ENCODE results near the gene BICD1. TPM values are rescaled to one million over a fixed set of nuclear protein-coding genes. Genes with fewer than 3 reads are reported as not detected.

The BICD1 gene
- total and polyA plus RNA-seq, 5 donors from 2014 or later = 8.0 to 23.6 (median 9.4) TPM

DNA sequence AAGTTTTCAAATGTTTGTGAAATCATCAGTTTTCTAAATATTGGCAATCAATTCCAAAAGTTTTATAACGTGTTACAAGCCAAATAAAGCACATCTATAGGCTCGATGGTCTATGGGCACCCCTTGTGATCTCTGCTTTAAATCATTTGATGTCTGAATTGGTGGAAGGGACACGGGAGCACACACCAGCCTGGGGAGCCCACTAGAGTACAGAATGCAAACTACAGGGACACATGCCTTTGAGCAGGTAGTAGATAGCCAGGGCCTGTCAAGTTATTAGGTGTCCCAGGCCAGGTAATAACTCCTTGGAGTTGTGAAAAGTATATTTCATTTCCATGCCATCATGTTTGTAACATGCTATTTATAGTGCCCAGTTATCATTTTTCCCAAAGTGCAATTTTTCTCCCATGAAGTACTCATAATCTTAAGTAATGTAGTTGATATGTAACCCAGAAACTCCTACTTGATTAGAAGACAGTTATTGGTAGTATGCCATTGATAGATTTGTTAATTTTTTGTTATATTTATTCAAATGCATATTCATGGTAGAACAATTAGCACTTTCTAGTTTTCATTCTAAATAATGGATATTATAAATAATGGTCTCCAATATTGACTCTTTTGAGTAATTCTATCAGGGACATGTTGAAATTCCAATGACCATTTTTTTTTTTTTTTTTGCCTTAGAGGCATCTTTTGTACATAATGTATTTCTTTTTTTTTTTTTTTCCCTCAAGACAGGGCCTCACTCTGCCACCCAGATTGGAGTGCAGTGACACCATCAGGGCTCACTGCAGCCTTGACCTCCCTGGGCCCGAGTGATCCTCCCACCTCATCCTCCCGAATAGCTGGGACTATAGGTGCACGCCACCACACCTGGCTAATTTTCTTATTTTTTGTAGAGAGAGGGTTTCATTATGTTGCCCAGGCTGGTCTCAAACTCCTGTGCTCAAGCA is 195.8 kb downstream of the BICD1 start:
- Mint-ChIP-seq H3K27ac (peak overlapping the region in 1 of 3 donors; percentile 6), H3K27me3 (no peaks in the 10 kb centered on the region), H3K9me3 (no peaks in the 10 kb centered on the region), H3K4me3 (no peak overlapping the region), H3K36me3 (peaks cover 12% of the 10 kb centered on the region), H3K4me1 (peaks cover 0 to 8% (median 8%) of the 10 kb centered on the region in 4 donors)
- Histone ChIP-seq H3K27me3 (ENCODE audit: control insufficient read depth, insufficient read depth, low read length) (no peaks in the 10 kb centered on the region), H3K27ac (ENCODE audit: insufficient read depth, low read length, poor library complexity, severe bottlenecking) (no peak overlapping the region), H3K36me3 (ENCODE audit: control insufficient read depth, insufficient read depth, low read length) (peaks cover 6% of the 10 kb centered on the region), H3K9me3 (ENCODE audit: control insufficient read depth in 2 of 2, low read length in 2 of 2) (no peaks in the 10 kb centered on the region), H3K4me1 (ENCODE audit: control insufficient read depth, insufficient read depth, low read length, poor library complexity, severe bottlenecking) (no peaks in the 10 kb centered on the region), H3K4me3 (ENCODE audit: low read depth, low read length) (no peak overlapping the region)
- peak in 1 of 2 donors; percentile 63 for ATAC-seq (ENCODE audit: low read depth in 2 of 2)
- DNase-seq = peak in 2 of 3 donors; percentile 11 to 26

DNA sequence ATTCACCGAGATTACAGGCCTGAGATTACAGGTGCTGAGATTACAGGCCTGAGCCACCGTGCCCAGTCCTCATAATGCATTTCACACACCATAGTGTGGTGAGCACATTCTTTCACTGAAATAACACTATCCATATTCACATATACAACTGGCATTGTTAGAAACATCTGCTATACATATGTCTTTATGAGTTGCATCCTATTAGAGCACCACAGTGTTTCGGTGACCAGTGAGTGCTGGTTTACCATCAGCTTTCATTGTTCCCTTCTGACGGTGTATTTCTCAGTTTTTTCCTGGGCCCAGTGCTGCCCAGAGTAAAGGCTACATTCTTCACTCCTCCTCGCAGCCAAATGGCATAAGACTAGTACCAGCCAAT is 196.5 kb downstream of the BICD1 start:
- H3K4me1 ChIP-seq (ENCODE audit: control insufficient read depth, insufficient read depth, low read length, poor library complexity, severe bottlenecking) = no peaks in the 10 kb centered on the region
- no peak overlapping the region for H3K4me3 Mint-ChIP-seq
- H3K27me3 Mint-ChIP-seq = no peaks in the 10 kb centered on the region
- peaks cover 6% of the 10 kb centered on the region for H3K36me3 ChIP-seq (ENCODE audit: control insufficient read depth, insufficient read depth, low read length)
- no peaks in the 10 kb centered on the region for H3K27me3 ChIP-seq (ENCODE audit: control insufficient read depth, insufficient read depth, low read length)
- no peak for DNase-seq
- H3K4me1 Mint-ChIP-seq = peaks cover 0 to 8% (median 8%) of the 10 kb centered on the region in 4 donors
- H3K4me3 ChIP-seq (ENCODE audit: low read depth, low read length) = no peak overlapping the region
- H3K9me3 ChIP-seq (ENCODE audit: control insufficient read depth in 2 of 2, low read length in 2 of 2) = no peaks in the 10 kb centered on the region
- ATAC-seq (ENCODE audit: low read depth in 2 of 2) = no peak
- no peak overlapping the region for H3K27ac ChIP-seq (ENCODE audit: insufficient read depth, low read length, poor library complexity, severe bottlenecking)
- no peaks in the 10 kb centered on the region for H3K9me3 Mint-ChIP-seq
- peaks cover 16% of the 10 kb centered on the region for H3K36me3 Mint-ChIP-seq
- H3K27ac Mint-ChIP-seq = peak overlapping the region in 1 of 3 donors; percentile 52

DNA sequence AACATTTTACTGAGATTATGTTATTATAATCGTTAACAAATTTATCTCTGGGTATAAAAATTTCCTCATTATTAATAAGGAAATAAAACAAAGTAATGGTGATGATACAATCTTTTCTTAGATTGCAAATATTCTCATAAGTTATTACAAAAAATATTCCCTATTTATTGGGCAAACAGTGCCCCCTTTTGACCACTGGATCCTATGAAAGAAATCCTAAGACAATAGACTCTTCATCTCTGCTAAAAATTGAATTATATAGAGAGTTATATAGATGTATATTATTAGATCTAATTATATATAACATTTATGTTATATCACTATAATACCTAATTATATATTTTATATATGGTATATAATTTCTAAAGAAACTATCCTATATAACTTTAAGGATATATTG is 198.5 kb downstream of the BICD1 start:
- Mint-ChIP-seq H3K9me3 (no peaks in the 10 kb centered on the region), H3K4me3 (no peak overlapping the region), H3K27ac (no peak overlapping the region), H3K4me1 (peaks cover 0 to 12% (median 3%) of the 10 kb centered on the region in 4 donors), H3K27me3 (no peaks in the 10 kb centered on the region), H3K36me3 (peaks cover 18% of the 10 kb centered on the region)
- H3K27ac ChIP-seq (ENCODE audit: insufficient read depth, low read length, poor library complexity, severe bottlenecking) = no peak overlapping the region
- ATAC-seq (ENCODE audit: low read depth in 2 of 2) (no peak), DNase-seq (peak in 2 of 3 donors; percentile 24 to 36)
- no peaks in the 10 kb centered on the region for H3K27me3 ChIP-seq (ENCODE audit: control insufficient read depth, insufficient read depth, low read length)
- no peak overlapping the region for H3K4me3 ChIP-seq (ENCODE audit: low read depth, low read length)
- H3K4me1 ChIP-seq (ENCODE audit: control insufficient read depth, insufficient read depth, low read length, poor library complexity, severe bottlenecking) = no peaks in the 10 kb centered on the region
- peaks cover 6% of the 10 kb centered on the region for H3K36me3 ChIP-seq (ENCODE audit: control insufficient read depth, insufficient read depth, low read length)
- no peaks in the 10 kb centered on the region for H3K9me3 ChIP-seq (ENCODE audit: control insufficient read depth in 2 of 2, low read length in 2 of 2)

DNA sequence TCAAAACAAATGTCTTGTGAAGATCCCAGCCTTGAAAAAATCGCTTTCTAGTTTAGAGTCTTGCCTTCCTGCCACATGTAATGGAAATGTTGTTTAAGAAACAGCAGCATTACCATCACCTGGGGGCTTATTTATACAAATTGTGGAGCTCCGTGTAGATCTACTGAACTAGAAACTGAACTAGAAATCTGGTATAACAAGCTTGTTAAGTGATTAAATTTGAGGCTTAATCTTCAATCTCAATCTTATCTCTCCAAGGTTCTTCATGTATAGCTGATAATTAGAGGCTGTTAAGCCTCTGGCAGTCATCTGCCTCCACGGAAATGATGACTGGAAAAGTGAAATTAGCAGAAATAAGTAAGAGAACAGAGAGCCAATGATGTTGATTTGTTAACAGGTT is 200.7 kb downstream of the BICD1 start:
- Histone ChIP-seq H3K36me3 (ENCODE audit: control insufficient read depth, insufficient read depth, low read length) (peaks cover 6% of the 10 kb centered on the region), H3K27me3 (ENCODE audit: control insufficient read depth, insufficient read depth, low read length) (no peaks in the 10 kb centered on the region), H3K9me3 (ENCODE audit: control insufficient read depth in 2 of 2, low read length in 2 of 2) (no peaks in the 10 kb centered on the region), H3K4me1 (ENCODE audit: control insufficient read depth, insufficient read depth, low read length, poor library complexity, severe bottlenecking) (no peaks in the 10 kb centered on the region), H3K27ac (ENCODE audit: insufficient read depth, low read length, poor library complexity, severe bottlenecking) (no peak overlapping the region), H3K4me3 (ENCODE audit: low read depth, low read length) (no peak overlapping the region)
- H3K36me3 Mint-ChIP-seq = peaks cover 17% of the 10 kb centered on the region
- H3K9me3 Mint-ChIP-seq = no peaks in the 10 kb centered on the region
- no peaks in the 10 kb centered on the region for H3K27me3 Mint-ChIP-seq
- DNase-seq = no peak
- H3K4me1 Mint-ChIP-seq = peaks cover 3 to 17% (median 7%) of the 10 kb centered on the region in 4 donors
- H3K4me3 Mint-ChIP-seq = no peak overlapping the region
- H3K27ac Mint-ChIP-seq = no peak overlapping the region
- no peak for ATAC-seq (ENCODE audit: low read depth in 2 of 2)

DNA sequence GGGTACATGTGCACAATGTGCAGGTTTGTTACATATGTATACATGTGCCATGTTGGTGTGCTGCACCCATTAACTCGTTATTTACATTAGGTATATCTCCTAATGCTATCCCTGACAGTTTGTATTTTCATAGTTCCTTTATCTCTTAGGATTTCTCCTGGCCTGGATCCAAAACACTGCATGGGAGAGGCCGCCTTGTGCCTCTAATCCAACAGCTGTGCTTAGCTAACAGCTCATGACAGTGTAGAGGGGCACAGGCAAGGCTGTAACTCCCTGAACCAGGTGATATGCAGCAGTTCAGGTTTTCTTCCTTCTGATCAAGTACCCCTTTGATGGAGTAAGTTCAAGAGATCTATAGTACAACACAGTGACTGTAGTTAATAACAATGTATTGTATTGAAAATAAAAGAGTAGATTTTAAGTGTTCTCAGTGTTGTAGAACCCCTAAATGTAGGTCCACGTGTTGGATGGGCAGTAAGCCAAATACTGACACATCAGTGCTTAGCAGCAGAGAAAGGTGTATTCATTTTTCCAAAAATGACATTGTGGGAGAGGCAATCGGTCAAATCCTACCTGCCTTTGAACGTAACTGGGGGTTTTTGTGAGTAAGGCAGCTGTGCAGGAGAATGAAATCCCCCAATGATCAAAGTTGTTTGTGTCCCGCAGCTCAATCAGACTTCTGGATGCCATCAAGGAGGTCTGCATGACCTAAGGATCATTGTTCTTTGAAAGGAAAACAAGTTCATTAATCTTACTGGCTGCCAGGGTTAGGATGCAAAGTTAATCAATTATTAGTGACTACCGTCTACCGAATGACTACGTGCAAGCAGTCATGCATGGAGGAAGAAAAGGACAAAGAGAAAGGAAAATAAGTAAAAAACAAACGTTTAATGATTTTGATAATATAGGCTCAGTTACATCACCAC is 203.4 kb downstream of the BICD1 start:
- H3K27me3 Mint-ChIP-seq = no peaks in the 10 kb centered on the region
- DNase-seq = no peak

DNA sequence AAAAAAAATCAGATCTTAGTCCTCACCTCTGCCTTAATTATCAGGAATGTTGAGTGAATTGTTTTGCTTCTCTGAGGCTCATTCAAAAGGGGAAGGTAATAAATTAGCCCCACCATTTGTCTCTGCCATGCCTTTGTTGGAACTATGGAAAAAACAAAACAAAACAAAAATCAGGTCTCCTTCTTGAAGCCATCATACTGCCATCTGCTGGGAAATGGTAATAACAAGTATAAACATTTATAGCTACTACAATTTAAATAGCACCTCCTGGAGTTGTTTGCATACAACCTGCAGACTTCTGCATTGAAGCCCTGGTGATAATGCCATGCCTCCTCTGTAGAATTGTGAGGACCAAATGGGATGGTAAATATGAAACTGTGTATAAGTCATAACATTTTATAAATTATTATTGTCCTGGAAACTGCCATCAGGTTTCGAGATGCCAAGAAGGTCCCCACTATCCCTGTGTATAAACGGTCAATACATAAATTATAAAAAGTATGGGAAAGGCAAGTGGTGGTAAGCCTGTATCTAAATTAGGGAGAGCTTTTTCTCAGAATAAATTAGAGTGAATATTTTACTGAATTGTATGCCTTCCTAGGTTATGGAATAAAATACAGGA is 205.5 kb downstream of the BICD1 start:
- no peaks in the 10 kb centered on the region for H3K27me3 ChIP-seq (ENCODE audit: control insufficient read depth, insufficient read depth, low read length)
- H3K36me3 Mint-ChIP-seq = peaks cover 10% of the 10 kb centered on the region
- H3K9me3 ChIP-seq (ENCODE audit: control insufficient read depth in 2 of 2, low read length in 2 of 2) = no peaks in the 10 kb centered on the region
- H3K4me1 ChIP-seq (ENCODE audit: control insufficient read depth, insufficient read depth, low read length, poor library complexity, severe bottlenecking) = no peaks in the 10 kb centered on the region
- no peak overlapping the region for H3K4me3 ChIP-seq (ENCODE audit: low read depth, low read length)
- no peaks in the 10 kb centered on the region for H3K27me3 Mint-ChIP-seq
- DNase-seq (peak in 2 of 3 donors; percentile 48 to 74), ATAC-seq (ENCODE audit: low read depth in 2 of 2) (peak in 1 of 2 donors; percentile 37)
- H3K36me3 ChIP-seq (ENCODE audit: control insufficient read depth, insufficient read depth, low read length) = no peaks in the 10 kb centered on the region
- no peak overlapping the region for H3K27ac ChIP-seq (ENCODE audit: insufficient read depth, low read length, poor library complexity, severe bottlenecking)
- H3K9me3 Mint-ChIP-seq = peaks cover 0 to 2% (median 0%) of the 10 kb centered on the region in 7 donors
- H3K27ac Mint-ChIP-seq = peak overlapping the region in 1 of 3 donors; percentile 5
- no peak overlapping the region for H3K4me3 Mint-ChIP-seq
- H3K4me1 Mint-ChIP-seq = peaks cover 2 to 13% (median 6%) of the 10 kb centered on the region in 4 donors

More for the DNA sequence above, 203.4 kb downstream of the BICD1 start:
- Mint-ChIP-seq H3K36me3 (peaks cover 17% of the 10 kb centered on the region), H3K27ac (peak overlapping the region in 1 of 3 donors; percentile 45), H3K4me1 (peaks cover 2 to 15% (median 6%) of the 10 kb centered on the region in 4 donors), H3K9me3 (no peaks in the 10 kb centered on the region), H3K4me3 (no peak overlapping the region)
- Histone ChIP-seq H3K4me3 (ENCODE audit: low read depth, low read length) (no peak overlapping the region), H3K36me3 (ENCODE audit: control insufficient read depth, insufficient read depth, low read length) (peaks cover 6% of the 10 kb centered on the region), H3K27me3 (ENCODE audit: control insufficient read depth, insufficient read depth, low read length) (no peaks in the 10 kb centered on the region), H3K4me1 (ENCODE audit: control insufficient read depth, insufficient read depth, low read length, poor library complexity, severe bottlenecking) (no peaks in the 10 kb centered on the region), H3K9me3 (ENCODE audit: control insufficient read depth in 2 of 2, low read length in 2 of 2) (no peaks in the 10 kb centered on the region), H3K27ac (ENCODE audit: insufficient read depth, low read length, poor library complexity, severe bottlenecking) (no peak overlapping the region)
- ATAC-seq (ENCODE audit: low read depth in 2 of 2) = no peak

DNA sequence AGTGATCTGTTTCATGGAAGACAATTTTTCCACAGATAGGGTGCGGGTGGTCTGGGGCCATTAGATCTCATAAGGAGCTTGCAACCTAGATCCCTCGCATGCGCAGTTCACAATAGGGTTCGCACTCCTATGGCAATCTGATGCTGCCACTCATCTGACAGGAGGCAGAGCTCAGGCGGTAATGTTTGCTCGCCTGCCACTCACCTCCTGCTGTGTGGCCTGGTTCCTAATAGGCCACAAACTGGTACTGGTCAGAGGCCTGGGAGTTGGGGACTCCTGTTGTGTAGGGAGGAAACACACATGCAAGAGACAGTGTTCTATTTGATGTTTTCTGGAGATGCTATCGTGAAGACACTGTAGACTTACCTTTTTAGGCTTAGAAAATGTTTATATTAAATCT is 215.7 kb downstream of the BICD1 start:
- Histone ChIP-seq H3K27me3 (ENCODE audit: control insufficient read depth, insufficient read depth, low read length) (no peaks in the 10 kb centered on the region), H3K9me3 (ENCODE audit: control insufficient read depth in 2 of 2, low read length in 2 of 2) (no peaks in the 10 kb centered on the region), H3K4me3 (ENCODE audit: low read depth, low read length) (no peak overlapping the region), H3K4me1 (ENCODE audit: control insufficient read depth, insufficient read depth, low read length, poor library complexity, severe bottlenecking) (no peaks in the 10 kb centered on the region), H3K36me3 (ENCODE audit: control insufficient read depth, insufficient read depth, low read length) (no peaks in the 10 kb centered on the region), H3K27ac (ENCODE audit: insufficient read depth, low read length, poor library complexity, severe bottlenecking) (no peak overlapping the region)
- no peak for ATAC-seq (ENCODE audit: low read depth in 2 of 2)
- DNase-seq = no peak
- Mint-ChIP-seq H3K27me3 (no peaks in the 10 kb centered on the region), H3K9me3 (peaks cover 0 to 4% (median 0%) of the 10 kb centered on the region in 7 donors), H3K4me1 (no peaks in the 10 kb centered on the region), H3K27ac (peak overlapping the region in 1 of 3 donors; percentile 38), H3K4me3 (no peak overlapping the region), H3K36me3 (peaks cover 2% of the 10 kb centered on the region)
